Esophagus muscularis mucosa (tissue), 4 donors: Measurements from ENCODE around the gene GDF10.

Experiments
- CTCF ChIP-seq, 3 experiments: fragments of 200-600 bp in 2 of 3; fragments of 450-650 bp in 1 of 3; sonication (generic) in 2 of 3; IDR thresholded peaks; one replicate each; pipeline ENCODE4 v1.5.1; 2017 to 2019; ENCODE audit warnings: antibody characterized with exemption in 3 of 3, mild to moderate bottlenecking in 2 of 3, moderate library complexity in 1 of 3
- EP300 ChIP-seq: sonication (generic); formaldehyde crosslinking; IDR thresholded peaks from one replicate; pipeline ENCODE4 v1.6.1; 2017; ENCODE audit warnings: antibody characterized with exemption
- POLR2A ChIP-seq: fragments of 450-650 bp; IDR thresholded peaks from one replicate; pipeline ENCODE4 v1.6.1; 2017; ENCODE audit warnings: antibody characterized with exemption, moderate library complexity, mild to moderate bottlenecking, low read depth
- POLR2AphosphoS5 ChIP-seq, 2 donors: sonication (generic); formaldehyde crosslinking; IDR thresholded peaks; one replicate each; pipeline ENCODE4 v1.6.1; 2017; ENCODE audit warnings: antibody characterized with exemption in 2 of 2

GRCh38 chr10:47287805-47288204 is 12.2 kb upstream of the GDF10 start:
- no peak for TF ChIP-seq CTCF (IDR thresholded peaks at IDR 0.05)
- TF ChIP-seq EP300, result no peak
- no peak for TF ChIP-seq POLR2A
- no peak for TF ChIP-seq POLR2AphosphoS5 (IDR thresholded peaks at IDR 0.05)
